HL-60 (cell line): ENCODE measurements around the gene IRAK1.

Experiments used
- DNase-seq, 2 experiments: peaks; one replicate each; pipeline ENCODE4 v3.0.0-alpha.2; 2010 to 2020; ENCODE audit warnings: low read depth in 1 of 2, low spot score in 1 of 2
- H3K27ac ChIP-seq: fragments of 250-450 bp; sonication (Bioruptor Pico); replicated peaks from 2 replicates; pipeline ENCODE4 v1.5.1; 2020; ENCODE audit warnings: mild to moderate bottlenecking, moderate library complexity
- H3K27me3 ChIP-seq: fragments of 250-450 bp; sonication (Bioruptor Pico); 2 replicates; pipeline ENCODE4 v1.5.1; 2021; ENCODE audit warnings: mild to moderate bottlenecking, moderate library complexity; ENCODE audit not compliant: insufficient read depth, poor library complexity, severe bottlenecking
- H3K4me3 ChIP-seq: replicated peaks from 2 replicates; pipeline ENCODE4 v1.5.1; 2011; ENCODE audit warnings: mild to moderate bottlenecking, control low read depth, low read length; ENCODE audit not compliant: insufficient read depth
- CTCF ChIP-seq: IDR thresholded peaks from one replicate; pipeline ENCODE4 v1.5.1; 2011; ENCODE audit warnings: low read length, control low read depth, inconsistent platforms; ENCODE audit not compliant: insufficient read depth
- GABPA ChIP-seq: IDR thresholded peaks from 2 replicates; pipeline ENCODE4 v1.6.1; 2012; ENCODE audit warnings: low read depth
- POLR2AphosphoS5 ChIP-seq: IDR thresholded peaks from 2 replicates; pipeline ENCODE4 v1.6.1; 2012; ENCODE audit warnings: low read depth
- REST ChIP-seq: IDR thresholded peaks from 2 replicates; pipeline ENCODE4 v1.6.1; 2012; ENCODE audit warnings: low read depth; ENCODE audit not compliant: insufficient replicate concordance
- SPI1 ChIP-seq: IDR thresholded peaks from 2 replicates; pipeline ENCODE4 v1.6.1; 2012; ENCODE audit warnings: low read depth, mild to moderate bottlenecking, borderline replicate concordance

Gene IRAK1

GRCh38 chrX:154030266-154030665 lies 10.6 kb upstream of the IRAK1 start:
- Histone ChIP-seq H3K27me3 (no peaks in the 10 kb centered on the region), H3K4me3 (no peak overlapping the region), H3K27ac (no peak overlapping the region)
- TF ChIP-seq REST (no peak), GABPA (no peak), SPI1 (no peak), CTCF (no peak), POLR2AphosphoS5 (no peak)
- DNase-seq, result no peak

GRCh38 chrX:154029439-154029838 lies 9.7 kb upstream of the IRAK1 start:
- TF ChIP-seq CTCF (no peak), SPI1 (no peak), GABPA (no peak), POLR2AphosphoS5 (no peak), REST (no peak)
- Histone ChIP-seq H3K27ac (no peak overlapping the region), H3K4me3 (no peak overlapping the region), H3K27me3 (no peaks in the 10 kb centered on the region)
- no peak for DNase-seq

- no peak for DNase-seq
- H3K27ac ChIP-seq, result peak overlapping the region; percentile 27; the same call in 1 of the 2 replicates
- H3K27me3 ChIP-seq, result no peaks in the 10 kb centered on the region
- no peak overlapping the region for H3K4me3 ChIP-seq
- TF ChIP-seq REST (no peak), CTCF (no peak), GABPA (no peak), POLR2AphosphoS5 (no peak), SPI1 (no peak)
These were observed 8.9 kb upstream of the IRAK1 start for GRCh38 chrX:154028502-154029184.
